Measurements from ENCODE around the gene STAT4.

The STAT4 gene

GRCh38 chr2:191115804-191116203 lies 35.0 kb downstream of the STAT4 start:
- H3K4me3 ChIP-seq (replicated peaks; ENCODE audit: low read depth, low read length): no peak overlapping the region
- DNase-seq (ENCODE audit: extremely low read depth, low read depth): no peak
- no peak for TF ChIP-seq CTCF (IDR thresholded peaks at IDR 0.05; ENCODE audit: low read depth, low read length, missing control alignments)

- DNase-seq (ENCODE audit: extremely low read depth, low read depth): no peak
- no peak for TF ChIP-seq CTCF (IDR thresholded peaks at IDR 0.05; ENCODE audit: low read depth, low read length, missing control alignments)
- H3K4me3 ChIP-seq (replicated peaks; ENCODE audit: low read depth, low read length): no peak overlapping the region
These were observed 35.4 kb downstream of the STAT4 start for GRCh38 chr2:191115391-191115790.

GRCh38 chr2:191114403-191114886 lies 36.3 kb downstream of the STAT4 start:
- no peak for TF ChIP-seq CTCF (IDR thresholded peaks at IDR 0.05; ENCODE audit: low read depth, low read length, missing control alignments)
- no peak for DNase-seq (ENCODE audit: extremely low read depth, low read depth)
- no peak overlapping the region for H3K4me3 ChIP-seq (replicated peaks; ENCODE audit: low read depth, low read length)

- no peak for DNase-seq (ENCODE audit: extremely low read depth, low read depth)
- H3K4me3 ChIP-seq (replicated peaks; ENCODE audit: low read depth, low read length): no peak overlapping the region
- TF ChIP-seq CTCF (IDR thresholded peaks at IDR 0.05; ENCODE audit: low read depth, low read length, missing control alignments): no peak
These were observed 37.0 kb downstream of the STAT4 start for GRCh38 chr2:191113761-191114160.

- TF ChIP-seq CTCF (IDR thresholded peaks at IDR 0.05; ENCODE audit: low read depth, low read length, missing control alignments): no peak
- no peak overlapping the region for H3K4me3 ChIP-seq (replicated peaks; ENCODE audit: low read depth, low read length)
- DNase-seq (ENCODE audit: extremely low read depth, low read depth): no peak
These were observed 38.3 kb downstream of the STAT4 start for GRCh38 chr2:191112448-191112901.

GRCh38 chr2:191109888-191110287 lies 40.9 kb downstream of the STAT4 start:
- H3K4me3 ChIP-seq (replicated peaks; ENCODE audit: low read depth, low read length): no peak overlapping the region
- no peak for TF ChIP-seq CTCF (IDR thresholded peaks at IDR 0.05; ENCODE audit: low read depth, low read length, missing control alignments)
- no peak for DNase-seq (ENCODE audit: extremely low read depth, low read depth)

- no peak for DNase-seq (ENCODE audit: extremely low read depth, low read depth)
- no peak for TF ChIP-seq CTCF (IDR thresholded peaks at IDR 0.05; ENCODE audit: low read depth, low read length, missing control alignments)
These were observed 42.5 kb downstream of the STAT4 start for GRCh38 chr2:191108331-191108730.

More at GRCh38 chr2:191108331-191108730, 42.5 kb downstream of the STAT4 start:
- no peak overlapping the region for H3K4me3 ChIP-seq (replicated peaks; ENCODE audit: low read depth, low read length)

Measured in HFF-Myc (cell line).